NCI-H510A (cell line): ENCODE measurements around the gene ZNF701.
A peak's percentile ranks its signal among the peaks of the same experiment; 100 is the strongest.
"Not testable (repeated sequence)": the region's sequence is repeated elsewhere in the genome, so short reads cannot be mapped to it uniquely, and the experiment has no call there.

Experiments
- DNase-seq: peaks from one replicate; lab custom pipeline; 2025; lab: John Stamatoyannopoulos, UW

ZNF701 gene

GRCh38 chr19:52566588-52566987 is 3.5 kb upstream of the ZNF701 start:
- DNase-seq, result no peak

GRCh38 chr19:52567921-52568320 is 2.2 kb upstream of the ZNF701 start:
- DNase-seq, result no peak

DNA sequence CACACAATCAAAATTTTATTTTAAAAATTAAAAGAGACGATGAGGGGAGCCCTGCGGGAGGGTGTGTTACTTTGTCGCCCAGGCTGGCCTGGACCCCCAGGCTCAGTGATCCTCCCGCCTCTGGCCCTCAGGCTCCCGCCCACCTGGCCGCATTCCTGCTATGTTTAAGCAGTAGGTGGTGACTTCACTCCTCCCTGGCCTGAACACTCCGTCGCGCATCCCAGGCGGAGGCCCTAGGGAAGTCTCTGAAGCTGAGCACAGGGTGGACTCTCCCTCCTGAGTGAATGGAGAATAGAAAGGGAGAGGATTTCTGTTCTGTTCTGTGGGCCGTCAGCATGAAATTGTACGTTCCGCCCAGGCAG is 468 bp upstream of the ZNF701 start:
- DNase-seq, result not testable (repeated sequence)

DNA sequence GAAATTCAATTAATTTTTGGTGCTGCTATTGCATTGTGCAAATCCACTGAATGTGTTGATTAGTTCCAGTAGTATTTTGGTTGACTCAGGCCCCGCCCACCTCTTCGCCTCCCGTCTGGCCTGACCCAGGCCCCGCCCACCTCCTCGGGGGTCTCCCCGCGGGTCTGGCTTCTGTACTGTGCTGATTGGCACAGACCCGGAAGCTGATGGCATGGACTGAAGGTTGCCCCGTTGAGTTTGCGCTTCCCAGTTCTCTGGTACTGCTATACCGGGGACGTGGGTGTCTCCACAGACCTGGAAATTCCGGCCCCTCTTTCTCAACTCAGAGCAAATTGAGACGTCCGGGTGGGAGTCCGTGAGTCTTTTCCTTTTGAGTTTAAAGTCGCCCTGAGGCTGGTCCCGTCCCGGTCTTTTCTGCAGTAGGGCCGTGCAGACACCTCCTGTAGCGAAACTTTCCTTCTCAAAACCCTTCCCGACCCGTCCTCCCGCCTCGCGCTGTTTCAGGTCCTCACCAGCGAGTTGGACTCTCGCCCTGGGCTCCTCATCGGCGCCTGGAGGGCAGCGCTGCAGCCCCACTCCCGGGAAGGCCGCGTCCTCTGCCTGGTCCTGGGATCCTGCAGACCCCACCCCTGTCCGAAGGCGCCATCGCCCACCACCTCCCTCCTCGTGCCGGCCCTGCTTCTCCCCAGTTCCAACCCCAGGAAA is 14.8 kb downstream of the ZNF701 start:
- DNase-seq, result no peak

DNA sequence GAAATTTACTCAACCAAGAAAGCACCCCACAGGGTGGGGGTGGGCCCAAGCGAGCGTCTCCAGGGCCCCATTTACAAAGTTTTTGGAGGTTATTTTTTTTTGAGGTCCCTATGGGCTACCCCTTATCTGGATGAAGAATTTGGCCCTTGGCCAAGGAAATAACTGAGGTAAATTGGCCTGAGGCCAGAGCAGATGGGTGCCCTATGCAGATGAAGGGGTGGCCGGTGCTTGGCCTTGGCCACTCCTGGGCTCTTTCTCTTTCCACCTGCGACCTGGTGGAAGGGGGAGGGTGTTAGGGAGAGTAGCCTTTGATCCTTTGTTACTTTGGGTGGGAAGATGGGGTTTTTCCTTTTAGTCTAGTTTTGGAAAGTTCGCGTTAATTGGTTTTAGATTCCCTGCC is 15.5 kb downstream of the ZNF701 start:
- no peak for DNase-seq

- DNase-seq, result no peak
Measured at GRCh38 chr19:52590728-52591127, 20.6 kb downstream of the ZNF701 start.

- DNase-seq, result no peak
Measured at GRCh38 chr19:52592301-52592700, 22.2 kb downstream of the ZNF701 start.

GRCh38 chr19:52593441-52593840 is 23.4 kb downstream of the ZNF701 start:
- DNase-seq, result not testable (repeated sequence)

DNA sequence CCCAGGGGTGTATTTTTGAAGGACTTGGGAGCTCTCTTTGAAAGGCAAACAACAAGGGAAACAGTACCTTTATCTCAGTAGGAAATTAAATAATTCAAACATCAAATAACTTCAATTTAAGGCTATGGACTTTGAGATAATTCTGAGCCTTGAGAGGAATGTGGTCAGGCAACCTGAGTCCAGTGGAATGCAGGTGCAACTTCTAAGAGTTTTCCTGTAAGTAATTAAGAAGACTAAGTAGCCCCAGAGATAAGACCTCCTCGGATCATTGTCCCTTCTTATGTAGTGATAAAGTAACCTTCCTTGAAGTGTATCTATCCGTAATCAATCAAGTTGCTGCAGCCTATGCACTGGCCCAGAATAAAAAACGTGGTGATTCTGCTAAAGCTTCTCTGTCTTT is 29.2 kb downstream of the ZNF701 start:
- no peak for DNase-seq

DNA sequence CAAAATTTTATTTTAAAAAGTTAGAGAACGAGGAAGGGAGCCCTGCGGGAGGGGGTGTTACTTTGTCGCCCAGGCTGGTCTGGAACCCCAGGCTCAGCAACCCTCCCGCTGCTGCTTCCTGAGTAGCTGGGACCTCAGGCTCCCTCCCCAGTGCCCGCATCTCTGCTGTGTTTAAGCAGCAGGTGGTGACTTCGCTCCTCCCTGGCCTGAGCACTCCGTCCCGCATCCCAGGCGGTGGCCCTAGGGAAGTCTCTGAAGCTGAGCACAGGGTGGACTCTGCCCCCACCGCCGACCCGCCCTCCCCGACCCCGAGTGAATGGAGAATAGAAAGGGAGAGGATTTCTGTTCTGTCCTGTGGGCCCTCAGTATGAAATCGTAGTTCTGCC is 30.5 kb downstream of the ZNF701 start:
- no peak for DNase-seq

GRCh38 chr19:52601025-52601973 is 31.2 kb downstream of the ZNF701 start:
- peak; percentile 45 for DNase-seq

- not testable (repeated sequence) for DNase-seq
Measured at GRCh38 chr19:52601974-52602366, 31.9 kb downstream of the ZNF701 start.

DNA sequence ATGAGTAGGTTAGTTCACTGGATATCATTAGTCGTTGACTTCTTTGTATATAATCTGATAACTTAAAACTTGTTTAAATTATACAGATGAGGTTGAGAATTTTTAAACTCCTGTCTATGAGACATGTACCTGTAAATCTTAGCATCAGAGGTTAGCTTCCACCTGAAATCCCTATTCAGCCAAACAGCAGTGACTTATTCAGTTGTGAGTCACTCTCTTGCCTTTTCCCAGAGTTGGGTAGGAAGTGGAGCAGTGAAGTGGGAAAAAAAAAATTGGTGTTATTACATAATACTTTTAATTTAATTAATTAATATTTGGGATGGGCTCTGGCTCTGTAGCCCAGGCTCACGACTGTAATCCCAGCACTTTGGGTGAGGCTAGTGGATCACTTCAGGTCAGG is 32.9 kb downstream of the ZNF701 start:
- DNase-seq, result no peak

DNA sequence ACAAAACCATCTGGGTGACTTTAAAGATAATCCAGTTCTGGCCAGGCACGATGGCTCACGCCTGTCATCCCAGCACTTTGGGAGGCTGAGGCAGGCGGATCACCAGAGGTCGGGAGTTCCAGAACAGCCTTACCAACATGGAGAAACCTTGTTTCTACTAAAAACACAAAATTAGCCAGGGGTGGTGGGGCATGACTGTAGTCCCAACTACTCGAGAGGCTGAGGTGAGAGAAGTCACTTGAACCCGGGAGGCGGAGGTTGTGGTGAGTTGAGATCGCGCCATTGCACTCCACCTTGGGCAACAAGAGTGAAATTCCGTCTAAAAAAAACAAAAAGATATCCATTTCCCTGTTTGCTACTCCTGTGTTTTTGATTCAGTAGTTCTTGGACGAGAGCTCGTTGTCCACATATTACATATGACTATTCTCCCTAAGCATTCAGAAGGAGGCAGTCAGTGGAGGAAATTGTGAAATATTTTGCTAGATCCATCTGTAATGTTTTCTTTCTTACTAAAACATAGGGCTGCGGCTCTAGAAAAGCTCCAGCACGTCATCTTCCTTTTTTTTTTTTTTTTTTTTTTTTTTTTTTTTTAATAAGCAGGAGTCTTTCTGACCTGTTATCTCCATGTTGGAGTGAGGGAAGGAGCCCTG is 33.6 kb downstream of the ZNF701 start:
- no peak for DNase-seq

- DNase-seq, result no peak
Measured at GRCh38 chr19:52613299-52613906, 43.3 kb downstream of the ZNF701 start.

DNA sequence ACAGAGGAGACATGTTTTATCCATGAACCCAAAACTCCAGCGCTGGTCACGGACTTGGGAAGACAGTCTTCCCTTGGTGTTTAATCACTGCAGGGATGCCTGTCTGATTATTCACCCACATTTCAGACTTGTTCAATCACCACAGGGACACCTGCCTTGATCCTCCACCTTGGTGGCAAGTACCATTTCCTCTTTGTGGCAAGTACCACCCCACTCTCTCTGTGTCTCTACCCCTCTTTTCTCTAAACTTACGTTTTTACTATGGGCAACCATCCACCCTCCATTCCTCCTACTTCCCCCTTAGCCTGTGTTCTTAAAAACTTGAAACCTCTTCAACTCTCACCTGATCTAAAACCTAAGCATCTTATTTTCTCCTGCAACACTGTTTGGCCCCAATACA is 51.3 kb downstream of the ZNF701 start:
- no peak for DNase-seq

DNA sequence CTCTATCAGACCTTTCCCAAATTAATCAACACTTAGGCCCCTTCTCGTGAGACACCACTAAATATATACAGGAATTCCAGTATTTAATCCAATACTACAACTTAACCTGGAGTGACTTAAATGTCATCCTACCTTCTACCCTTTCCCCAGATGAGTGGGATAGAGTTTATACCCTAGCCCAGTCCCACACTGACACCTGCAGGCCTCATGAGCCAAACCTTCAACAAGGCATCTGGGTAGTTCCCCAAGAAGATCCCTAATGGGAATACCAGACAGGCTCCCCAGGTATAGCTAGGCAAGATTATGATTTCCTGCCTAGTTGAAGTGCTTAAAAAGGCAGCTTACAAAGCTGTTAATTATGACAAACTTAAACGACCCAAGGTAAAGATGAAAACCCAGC is 52.2 kb downstream of the ZNF701 start:
- no peak for DNase-seq

DNA sequence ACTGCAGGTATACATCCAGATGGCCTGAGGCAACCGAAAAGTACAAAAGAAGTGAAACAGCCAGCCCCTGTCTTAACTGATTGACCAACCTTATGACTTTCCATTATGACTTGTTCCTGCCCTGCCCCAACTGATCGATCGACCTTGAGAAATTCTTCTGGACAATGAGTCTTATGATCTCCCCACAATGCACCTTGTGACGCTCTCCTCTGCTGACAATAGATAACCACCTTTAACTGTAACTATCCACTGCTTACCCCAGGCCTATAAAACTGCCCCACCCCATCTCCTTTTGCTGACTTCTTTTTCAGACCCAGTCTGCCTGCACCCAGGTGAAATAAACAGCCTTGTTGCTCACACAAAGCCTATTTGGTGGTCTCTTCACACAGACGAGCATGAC is 56.8 kb downstream of the ZNF701 start:
- DNase-seq, result no peak

DNA sequence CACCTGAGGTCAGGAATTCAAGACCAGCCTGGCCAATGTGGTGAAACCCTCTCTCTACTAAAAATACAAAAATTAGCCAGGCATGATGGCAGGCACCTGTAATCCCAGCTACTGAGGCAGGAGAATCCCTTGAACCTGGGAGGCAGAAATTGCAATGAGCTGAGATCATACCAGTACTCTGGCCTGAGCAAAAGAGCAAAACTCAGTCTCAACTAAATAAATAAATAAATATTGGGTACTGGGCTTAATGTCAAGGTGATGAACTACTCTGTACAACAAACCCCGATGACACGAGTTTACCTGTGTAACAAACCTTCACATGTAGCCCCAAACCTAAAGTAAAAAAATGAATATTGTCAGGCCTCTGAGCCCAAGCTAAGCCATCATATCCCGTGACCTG is 57.4 kb downstream of the ZNF701 start:
- not testable (repeated sequence) for DNase-seq

- DNase-seq, result no peak
Measured at GRCh38 chr19:52635786-52636570, 65.9 kb downstream of the ZNF701 start.
